RWPE2 (cell line): ENCODE measurements around the gene SULF2.

Experiments
- ATAC-seq: fragments of 200-7000 bp; cut with Tn5 transposase; 3 replicates; pipeline ENCODE4 v1.9.1; 2021; ENCODE audit warnings: low read depth
- DNase-seq: peaks from one replicate; pipeline ENCODE4 v3.0.0-alpha.2; 2020; ENCODE audit warnings: low spot score
- H3K27ac ChIP-seq: fragments of 450-650 bp; 2 replicates; pipeline ENCODE4 v1.5.1; 2017; ENCODE audit warnings: mild to moderate bottlenecking; ENCODE audit not compliant: poor library complexity, severe bottlenecking
- H3K27me3 ChIP-seq: fragments of 250-450 bp; sonication (Bioruptor Pico); 2 replicates; pipeline ENCODE4 v1.5.1; 2021; ENCODE audit warnings: mild to moderate bottlenecking, moderate library complexity; ENCODE audit not compliant: insufficient read depth, poor library complexity, severe bottlenecking
- H3K36me3 ChIP-seq: fragments of 250-450 bp; sonication (Bioruptor Pico); 2 replicates; pipeline ENCODE4 v1.5.1; 2020; ENCODE audit warnings: low read depth, mild to moderate bottlenecking, moderate library complexity
- H3K4me1 ChIP-seq: fragments of 250-450 bp; sonication (Bioruptor Pico); 2 replicates; pipeline ENCODE4 v1.5.1; 2021; ENCODE audit warnings: mild to moderate bottlenecking, moderate library complexity; ENCODE audit not compliant: insufficient read depth, poor library complexity, severe bottlenecking
- H3K4me3 ChIP-seq: fragments of 250-450 bp; sonication (Bioruptor Pico); 2 replicates; pipeline ENCODE4 v1.5.1; 2021; ENCODE audit warnings: mild to moderate bottlenecking, moderate library complexity; ENCODE audit not compliant: severe bottlenecking
- H3K9me3 ChIP-seq: fragments of 250-450 bp; sonication (Bioruptor Pico); 2 replicates; pipeline ENCODE4 v1.5.1; 2021; ENCODE audit warnings: mild to moderate bottlenecking, moderate library complexity; ENCODE audit not compliant: severe bottlenecking
- CTCF ChIP-seq: fragments of 450-650 bp; IDR thresholded peaks from one replicate; pipeline ENCODE4 v1.5.1; 2017; ENCODE audit warnings: mild to moderate bottlenecking, moderate library complexity; ENCODE audit not compliant: poor library complexity, severe bottlenecking

The SULF2 gene

GRCh38 chr20:47748069-47748468 lies 37.2 kb downstream of the SULF2 start:
- Histone ChIP-seq H3K36me3 (peaks cover 76% of the 10 kb centered on the region), H3K27ac (no peak overlapping the region), H3K27me3 (no peaks in the 10 kb centered on the region), H3K9me3 (no peaks in the 10 kb centered on the region), H3K4me3 (no peak overlapping the region), H3K4me1 (no peaks in the 10 kb centered on the region)
- TF ChIP-seq CTCF, result no peak
- ATAC-seq, result no peak
- no peak for DNase-seq

GRCh38 chr20:47747669-47748031 lies 37.6 kb downstream of the SULF2 start:
- H3K36me3 ChIP-seq, result peaks cover 74% of the 10 kb centered on the region
- TF ChIP-seq CTCF, result no peak
- H3K27me3 ChIP-seq, result no peaks in the 10 kb centered on the region
- H3K4me3 ChIP-seq, result no peak overlapping the region
- ATAC-seq (no peak), DNase-seq (no peak)
- no peaks in the 10 kb centered on the region for H3K4me1 ChIP-seq
- H3K9me3 ChIP-seq, result no peaks in the 10 kb centered on the region
- H3K27ac ChIP-seq, result no peak overlapping the region

GRCh38 chr20:47744803-47745202 lies 40.5 kb downstream of the SULF2 start:
- DNase-seq (no peak), ATAC-seq (no peak)
- no peak overlapping the region for H3K4me3 ChIP-seq
- no peaks in the 10 kb centered on the region for H3K27me3 ChIP-seq
- H3K9me3 ChIP-seq, result no peaks in the 10 kb centered on the region
- peaks cover 60% of the 10 kb centered on the region for H3K36me3 ChIP-seq
- no peaks in the 10 kb centered on the region for H3K4me1 ChIP-seq
- TF ChIP-seq CTCF, result no peak
- H3K27ac ChIP-seq, result no peak overlapping the region

GRCh38 chr20:47743671-47744070 lies 41.6 kb downstream of the SULF2 start:
- H3K27ac ChIP-seq, result no peak overlapping the region
- H3K36me3 ChIP-seq, result peaks cover 56% of the 10 kb centered on the region
- H3K9me3 ChIP-seq, result no peaks in the 10 kb centered on the region
- no peak for TF ChIP-seq CTCF
- H3K4me3 ChIP-seq, result no peak overlapping the region
- ATAC-seq, result no peak
- H3K27me3 ChIP-seq, result no peaks in the 10 kb centered on the region
- DNase-seq, result no peak
- H3K4me1 ChIP-seq, result no peaks in the 10 kb centered on the region

- ATAC-seq, result no peak
- Histone ChIP-seq H3K4me3 (no peak overlapping the region), H3K27me3 (no peaks in the 10 kb centered on the region), H3K9me3 (no peaks in the 10 kb centered on the region), H3K27ac (no peak overlapping the region), H3K36me3 (peaks cover 63% of the 10 kb centered on the region), H3K4me1 (no peaks in the 10 kb centered on the region)
- DNase-seq, result no peak
- TF ChIP-seq CTCF, result no peak
These were observed 43.3 kb downstream of the SULF2 start for GRCh38 chr20:47741669-47742608.
